ENCODE measurements around the gene GRAMD1B.

Gene GRAMD1B

DNA sequence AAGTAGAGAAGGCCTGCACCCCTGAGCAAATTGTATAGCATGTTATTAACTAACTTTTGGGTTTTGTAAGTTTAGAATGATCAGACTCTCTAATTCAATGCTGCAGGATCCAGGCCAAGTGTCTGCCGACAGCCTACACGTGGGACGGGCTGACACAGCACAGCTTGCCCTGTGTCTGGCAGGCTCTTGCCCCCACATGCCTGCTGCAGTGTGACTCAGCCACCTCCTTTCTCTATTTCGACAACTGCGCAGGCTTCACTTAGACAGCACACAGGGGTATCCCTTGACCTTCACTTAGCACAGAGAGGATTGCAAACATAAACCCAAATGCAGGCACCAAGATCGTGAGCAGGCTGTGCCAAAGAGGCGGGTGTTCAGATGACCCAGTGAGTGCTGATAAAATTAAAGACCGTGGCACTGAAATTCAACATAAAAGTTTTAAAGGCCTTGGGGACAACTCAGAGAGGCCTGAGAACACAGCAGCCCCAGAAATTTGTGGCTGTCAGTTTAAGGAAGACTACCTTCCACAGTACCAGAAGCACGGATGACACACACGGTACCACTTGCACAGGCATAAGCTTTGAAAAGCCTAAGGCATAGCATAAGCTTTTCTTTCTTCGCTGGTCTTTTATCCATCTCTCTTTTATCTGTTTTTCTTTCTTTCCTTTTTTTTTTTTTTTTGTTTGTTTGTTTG, 186.6 kb downstream of the GRAMD1B start:
- Histone ChIP-seq H3K4me3 (ENCODE audit: low read length) (no peak overlapping the region), H3K9me3 (ENCODE audit: control insufficient read depth, low read depth, low read length) (no peaks in the 10 kb centered on the region), H3K4me1 (ENCODE audit: control insufficient read depth, low read depth, low read length) (no peaks in the 10 kb centered on the region), H3K9ac (ENCODE audit: low read length) (no peak overlapping the region), H3K36me3 (ENCODE audit: control insufficient read depth, low read depth, low read length) (peaks cover 33% of the 10 kb centered on the region), H3K27ac (ENCODE audit: low read length) (no peak overlapping the region), H3K27me3 (ENCODE audit: control insufficient read depth, insufficient read depth, low read length) (no peaks in the 10 kb centered on the region)

GRCh38 chr11:123622576-123622975, 192.5 kb downstream of the GRAMD1B start:
- Histone ChIP-seq H3K4me3 (ENCODE audit: low read length) (no peak overlapping the region), H3K9ac (ENCODE audit: low read length) (no peak overlapping the region), H3K4me1 (ENCODE audit: control insufficient read depth, low read depth, low read length) (no peaks in the 10 kb centered on the region), H3K27ac (ENCODE audit: low read length) (no peak overlapping the region), H3K9me3 (ENCODE audit: control insufficient read depth, low read depth, low read length) (no peaks in the 10 kb centered on the region), H3K36me3 (ENCODE audit: control insufficient read depth, low read depth, low read length) (peaks cover 10% of the 10 kb centered on the region), H3K27me3 (ENCODE audit: control insufficient read depth, insufficient read depth, low read length) (no peaks in the 10 kb centered on the region)

DNA sequence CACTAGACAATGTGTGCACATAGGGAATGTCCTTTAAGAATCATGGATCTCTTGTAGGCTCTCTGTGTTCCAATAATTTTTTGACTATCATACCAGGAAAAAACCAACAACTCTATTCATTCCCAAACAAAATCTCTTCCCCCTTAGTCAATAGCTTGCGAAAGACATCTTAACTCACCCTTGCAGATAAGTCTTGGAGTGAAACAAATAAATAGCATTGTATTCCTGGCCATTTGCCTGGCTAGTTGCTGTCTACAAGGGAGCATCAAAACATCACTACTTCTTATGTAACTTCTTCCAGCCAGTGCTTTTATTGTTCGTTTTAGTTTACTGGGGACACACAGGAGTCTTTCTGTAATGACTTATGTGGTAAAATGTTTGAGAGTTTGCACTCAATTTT, 194.9 kb downstream of the GRAMD1B start:
- H3K9me3 ChIP-seq (ENCODE audit: control insufficient read depth, low read depth, low read length), result no peaks in the 10 kb centered on the region
- no peak overlapping the region for H3K4me3 ChIP-seq (ENCODE audit: low read length)
- H3K9ac ChIP-seq (ENCODE audit: low read length), result no peak overlapping the region
- peaks cover 2% of the 10 kb centered on the region for H3K36me3 ChIP-seq (ENCODE audit: control insufficient read depth, low read depth, low read length)
- H3K27me3 ChIP-seq (ENCODE audit: control insufficient read depth, insufficient read depth, low read length), result no peaks in the 10 kb centered on the region
- no peaks in the 10 kb centered on the region for H3K4me1 ChIP-seq (ENCODE audit: control insufficient read depth, low read depth, low read length)
- H3K27ac ChIP-seq (ENCODE audit: low read length), result no peak overlapping the region

DNA sequence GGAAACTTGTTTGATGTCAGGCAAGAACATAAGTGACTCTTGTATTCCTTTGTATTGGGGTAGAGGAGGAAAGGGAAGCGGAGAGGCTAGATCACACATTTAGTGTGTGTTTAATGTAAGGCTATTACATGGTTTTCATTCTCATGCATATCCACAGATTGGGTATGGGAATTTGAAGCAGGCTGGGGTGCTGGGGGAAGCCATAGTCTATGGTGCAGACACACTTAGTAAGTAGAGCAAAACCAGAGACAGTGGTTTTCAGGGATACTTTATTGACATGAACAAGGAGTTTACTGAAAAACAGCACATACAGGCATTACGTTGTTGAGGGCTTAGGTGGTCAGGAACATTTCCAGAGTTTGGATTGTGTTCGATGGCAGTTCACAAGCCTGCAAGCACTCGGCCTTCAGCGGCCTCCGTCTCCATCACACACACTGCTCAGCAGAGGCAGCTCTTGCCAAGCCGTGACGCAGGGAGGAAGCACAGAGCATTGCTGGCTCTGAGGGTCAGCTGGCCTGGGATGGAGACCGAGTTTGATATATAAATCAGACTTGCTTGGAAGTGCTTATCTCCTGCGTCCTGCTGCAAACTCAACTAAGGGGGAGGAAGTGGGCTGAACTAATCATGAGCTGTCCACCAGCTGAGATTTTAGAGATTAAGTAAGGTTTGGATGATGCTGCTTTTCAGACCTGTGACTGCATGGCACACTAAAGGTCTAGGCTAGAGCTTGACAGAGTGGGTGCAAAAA, 199.0 kb downstream of the GRAMD1B start:
- H3K27ac ChIP-seq (ENCODE audit: low read length), result no peak overlapping the region
- no peak overlapping the region for H3K9ac ChIP-seq (ENCODE audit: low read length)
- no peaks in the 10 kb centered on the region for H3K36me3 ChIP-seq (ENCODE audit: control insufficient read depth, low read depth, low read length)
- no peak overlapping the region for H3K4me3 ChIP-seq (ENCODE audit: low read length)
- H3K4me1 ChIP-seq (ENCODE audit: control insufficient read depth, low read depth, low read length), result no peaks in the 10 kb centered on the region
- H3K27me3 ChIP-seq (ENCODE audit: control insufficient read depth, insufficient read depth, low read length), result no peaks in the 10 kb centered on the region
- no peaks in the 10 kb centered on the region for H3K9me3 ChIP-seq (ENCODE audit: control insufficient read depth, low read depth, low read length)

GRCh38 chr11:123630126-123630608, 200.1 kb downstream of the GRAMD1B start:
- no peaks in the 10 kb centered on the region for H3K4me1 ChIP-seq (ENCODE audit: control insufficient read depth, low read depth, low read length)
- H3K9ac ChIP-seq (ENCODE audit: low read length), result no peak overlapping the region
- no peaks in the 10 kb centered on the region for H3K36me3 ChIP-seq (ENCODE audit: control insufficient read depth, low read depth, low read length)
- no peaks in the 10 kb centered on the region for H3K9me3 ChIP-seq (ENCODE audit: control insufficient read depth, low read depth, low read length)
- H3K27ac ChIP-seq (ENCODE audit: low read length), result no peak overlapping the region
- no peaks in the 10 kb centered on the region for H3K27me3 ChIP-seq (ENCODE audit: control insufficient read depth, insufficient read depth, low read length)
- H3K4me3 ChIP-seq (ENCODE audit: low read length), result no peak overlapping the region

- H3K36me3 ChIP-seq (ENCODE audit: control insufficient read depth, low read depth, low read length), result no peaks in the 10 kb centered on the region
- H3K4me3 ChIP-seq (ENCODE audit: low read length), result no peak overlapping the region
- peaks cover 3% of the 10 kb centered on the region for H3K4me1 ChIP-seq (ENCODE audit: control insufficient read depth, low read depth, low read length)
- no peak overlapping the region for H3K27ac ChIP-seq (ENCODE audit: low read length)
- H3K9me3 ChIP-seq (ENCODE audit: control insufficient read depth, low read depth, low read length), result no peaks in the 10 kb centered on the region
- H3K9ac ChIP-seq (ENCODE audit: low read length), result no peak overlapping the region
- H3K27me3 ChIP-seq (ENCODE audit: control insufficient read depth, insufficient read depth, low read length), result no peaks in the 10 kb centered on the region
These were observed 210.0 kb downstream of the GRAMD1B start for GRCh38 chr11:123640029-123640428.

DNA sequence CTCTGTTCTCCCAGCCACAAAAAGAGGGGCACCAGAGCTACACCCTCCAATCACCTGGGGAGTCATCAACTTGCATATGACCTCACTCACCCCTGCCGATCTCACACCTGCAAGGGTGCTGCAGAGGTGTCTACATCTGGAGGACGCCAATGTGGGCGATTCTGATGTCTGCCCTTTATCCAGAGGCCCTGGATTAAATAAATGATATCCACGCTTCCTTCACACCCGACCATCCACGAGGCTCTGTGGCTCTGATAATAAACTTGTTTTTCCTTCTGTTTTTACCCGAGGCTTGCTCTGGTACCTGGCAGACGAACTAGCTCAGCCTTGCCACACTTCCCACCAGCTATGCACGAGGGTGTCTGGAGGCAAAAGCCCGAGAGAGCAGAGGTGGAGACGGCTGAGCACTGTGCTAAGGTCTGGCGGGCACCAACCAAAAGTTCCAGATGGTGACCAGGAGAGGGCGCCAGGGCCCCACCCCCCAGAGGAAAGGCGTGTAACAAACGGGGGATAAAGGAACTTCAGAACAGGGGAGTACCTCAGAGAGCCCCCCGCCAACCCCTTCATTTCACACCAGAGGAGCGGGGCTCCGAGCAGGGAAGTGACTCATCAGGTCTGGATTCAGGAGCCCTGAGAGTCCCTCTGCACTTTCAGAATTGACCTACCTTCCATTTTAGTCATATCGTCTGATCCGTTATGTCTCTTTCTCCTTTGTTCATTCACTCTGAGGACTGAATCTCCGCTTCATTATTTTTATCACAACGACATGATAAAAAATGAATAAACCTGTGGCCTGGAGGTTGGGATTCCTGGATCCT, 210.8 kb downstream of the GRAMD1B start:
- Histone ChIP-seq H3K27ac (ENCODE audit: low read length) (no peak overlapping the region), H3K4me1 (ENCODE audit: control insufficient read depth, low read depth, low read length) (peaks cover 3% of the 10 kb centered on the region), H3K36me3 (ENCODE audit: control insufficient read depth, low read depth, low read length) (no peaks in the 10 kb centered on the region), H3K9ac (ENCODE audit: low read length) (no peak overlapping the region), H3K27me3 (ENCODE audit: control insufficient read depth, insufficient read depth, low read length) (no peaks in the 10 kb centered on the region), H3K9me3 (ENCODE audit: control insufficient read depth, low read depth, low read length) (no peaks in the 10 kb centered on the region), H3K4me3 (ENCODE audit: low read length) (no peak overlapping the region)

DNA sequence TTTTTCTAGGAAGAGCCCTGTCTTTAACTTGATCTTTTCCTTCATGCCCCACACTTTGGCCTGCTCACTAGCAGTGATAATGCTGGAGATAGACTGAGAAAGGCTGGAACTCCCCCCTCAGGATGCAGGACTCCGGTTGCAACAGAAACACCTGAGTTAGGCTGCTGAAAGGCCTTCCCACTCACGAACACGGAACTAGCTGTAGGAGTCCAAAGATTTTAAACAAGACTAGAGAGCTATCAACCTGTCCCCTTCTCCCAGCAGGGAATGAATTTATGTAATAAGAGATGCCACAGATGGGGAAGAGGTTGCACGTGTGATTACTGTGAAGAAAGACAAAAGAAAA, 211.4 kb downstream of the GRAMD1B start:
- Histone ChIP-seq H3K9ac (ENCODE audit: low read length) (no peak overlapping the region), H3K4me3 (ENCODE audit: low read length) (no peak overlapping the region), H3K4me1 (ENCODE audit: control insufficient read depth, low read depth, low read length) (peaks cover 3% of the 10 kb centered on the region), H3K27me3 (ENCODE audit: control insufficient read depth, insufficient read depth, low read length) (no peaks in the 10 kb centered on the region), H3K9me3 (ENCODE audit: control insufficient read depth, low read depth, low read length) (no peaks in the 10 kb centered on the region), H3K27ac (ENCODE audit: low read length) (no peak overlapping the region), H3K36me3 (ENCODE audit: control insufficient read depth, low read depth, low read length) (no peaks in the 10 kb centered on the region)

DNA sequence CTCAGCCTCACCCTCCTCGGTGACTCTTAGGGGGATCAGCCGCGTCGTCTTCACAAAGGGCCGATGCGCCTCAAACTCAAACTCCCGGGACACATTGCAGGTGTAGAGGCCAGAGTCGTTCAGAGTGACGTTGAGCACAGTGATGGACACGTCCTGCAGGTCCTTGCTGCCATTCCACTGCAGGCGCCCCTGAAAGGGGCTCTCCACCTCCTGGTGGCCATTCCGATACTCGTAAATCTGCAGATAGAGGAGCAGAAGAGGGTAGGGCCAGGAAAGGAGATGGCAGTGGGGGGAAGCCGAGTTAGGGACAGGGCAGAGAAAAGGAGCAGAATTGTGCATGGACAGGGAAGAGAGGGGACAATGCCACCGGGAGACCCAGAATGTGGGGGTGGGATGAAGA, 212.4 kb downstream of the GRAMD1B start:
- Histone ChIP-seq H3K36me3 (ENCODE audit: control insufficient read depth, low read depth, low read length) (no peaks in the 10 kb centered on the region), H3K27me3 (ENCODE audit: control insufficient read depth, insufficient read depth, low read length) (no peaks in the 10 kb centered on the region), H3K27ac (ENCODE audit: low read length) (no peak overlapping the region), H3K9me3 (ENCODE audit: control insufficient read depth, low read depth, low read length) (no peaks in the 10 kb centered on the region), H3K4me3 (ENCODE audit: low read length) (no peak overlapping the region), H3K9ac (ENCODE audit: low read length) (no peak overlapping the region), H3K4me1 (ENCODE audit: control insufficient read depth, low read depth, low read length) (peaks cover 3% of the 10 kb centered on the region)

DNA sequence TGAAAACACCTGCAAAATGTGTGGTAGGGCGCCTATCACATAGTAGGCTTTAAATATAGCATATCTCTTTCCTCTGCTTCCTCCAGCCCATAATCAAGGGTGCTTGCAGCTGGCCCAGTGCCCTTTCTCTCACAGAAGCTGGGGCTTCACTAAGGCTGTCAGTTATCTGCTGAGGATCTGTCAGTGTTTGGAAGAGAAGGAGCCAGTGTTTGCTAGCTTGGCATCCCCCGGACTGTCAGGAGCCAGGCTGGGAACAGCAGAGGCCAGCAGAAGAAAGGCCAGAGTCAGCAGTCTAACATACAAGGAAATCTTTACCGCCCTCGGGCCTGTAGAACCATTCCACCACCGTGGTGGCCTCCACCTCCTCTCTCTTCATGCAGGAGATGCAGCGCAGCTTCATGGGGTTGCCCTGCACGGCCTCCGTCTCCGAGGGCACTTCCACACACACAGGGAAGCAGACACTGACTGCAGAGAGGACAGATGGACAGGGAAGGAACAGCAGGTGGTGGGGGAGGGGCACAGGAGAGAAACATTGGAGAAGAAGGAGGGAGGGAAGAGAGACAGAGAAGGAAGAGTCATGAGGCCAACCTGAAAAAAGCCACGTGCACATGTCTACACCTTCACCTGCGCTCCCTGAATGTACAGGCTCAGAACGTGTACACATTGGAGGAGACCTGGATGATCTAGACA, 215.4 kb downstream of the GRAMD1B start:
- H3K27ac ChIP-seq (ENCODE audit: low read length), result no peak overlapping the region
- H3K27me3 ChIP-seq (ENCODE audit: control insufficient read depth, insufficient read depth, low read length), result no peaks in the 10 kb centered on the region
- H3K9me3 ChIP-seq (ENCODE audit: control insufficient read depth, low read depth, low read length), result no peaks in the 10 kb centered on the region
- no peak overlapping the region for H3K9ac ChIP-seq (ENCODE audit: low read length)
- H3K4me3 ChIP-seq (ENCODE audit: low read length), result no peak overlapping the region
- H3K36me3 ChIP-seq (ENCODE audit: control insufficient read depth, low read depth, low read length), result no peaks in the 10 kb centered on the region
- peaks cover 3% of the 10 kb centered on the region for H3K4me1 ChIP-seq (ENCODE audit: control insufficient read depth, low read depth, low read length)

- no peak overlapping the region for H3K4me3 ChIP-seq (ENCODE audit: low read length)
- no peak overlapping the region for H3K9ac ChIP-seq (ENCODE audit: low read length)
- no peaks in the 10 kb centered on the region for H3K36me3 ChIP-seq (ENCODE audit: control insufficient read depth, low read depth, low read length)
- no peak overlapping the region for H3K27ac ChIP-seq (ENCODE audit: low read length)
- peaks cover 13% of the 10 kb centered on the region for H3K4me1 ChIP-seq (ENCODE audit: control insufficient read depth, low read depth, low read length)
- no peaks in the 10 kb centered on the region for H3K9me3 ChIP-seq (ENCODE audit: control insufficient read depth, low read depth, low read length)
- peaks cover 39% of the 10 kb centered on the region for H3K27me3 ChIP-seq (ENCODE audit: control insufficient read depth, insufficient read depth, low read length)
These were observed 220.8 kb downstream of the GRAMD1B start for GRCh38 chr11:123650901-123651300.

Measured in iPS-18a (cell line).